Thoracic aorta (tissue), 2 donors: Measurements from ENCODE around the gene TSGA10IP. TPM values are rescaled to one million over a fixed set of nuclear protein-coding genes. Genes with fewer than 3 reads are reported as not detected.

Source experiments
- ATAC-seq: fragments of 150-250 bp; one replicate; pipeline ENCODE4 v1.8.0; 2017; ENCODE audit warnings: low read depth; ENCODE audit not compliant: insufficient number of reproducible peaks, low FRiP score
- DNase-seq: peaks from one replicate; pipeline ENCODE4 v3.0.0-alpha.2; 2020; ENCODE audit warnings: low spot score
- H3K27ac ChIP-seq, 2 donors: fragments of 200-600 bp; sonication (generic); 1 replicate in 1 of 2; 2 replicates in 1 of 2; pipeline ENCODE4 v1.5.1; 2016; ENCODE audit warnings: mild to moderate bottlenecking in 2 of 2, moderate library complexity in 2 of 2
- H3K27me3 ChIP-seq: fragments of 200-600 bp; sonication (generic); replicated peaks from 2 replicates; pipeline ENCODE4 v1.6.0; 2016; ENCODE audit warnings: mild to moderate bottlenecking; ENCODE audit not compliant: insufficient read depth
- H3K36me3 ChIP-seq: fragments of 200-600 bp; sonication (generic); one replicate; pipeline ENCODE4 v1.5.1; 2016
- H3K4me1 ChIP-seq, 2 donors: fragments of 200-600 bp; sonication (generic); 1 replicate in 1 of 2; 2 replicates in 1 of 2; pipeline versions ENCODE4 v1.5.1 to v1.6.0; 2016; ENCODE audit warnings: low read depth in 2 of 2, mild to moderate bottlenecking in 1 of 2; ENCODE audit not compliant: control insufficient read depth in 1 of 2
- H3K4me3 ChIP-seq: fragments of 200-600 bp; sonication (generic); 2 replicates; pipeline ENCODE4 v1.5.1; 2016; ENCODE audit warnings: mild to moderate bottlenecking
- H3K9me3 ChIP-seq: fragments of 200-600 bp; sonication (generic); 2 replicates; pipeline ENCODE4 v1.5.1; 2016
- CTCF ChIP-seq: fragments of 200-600 bp; sonication (generic); IDR thresholded peaks from one replicate; pipeline ENCODE4 v1.5.1; 2019; ENCODE audit warnings: antibody characterized with exemption
- total RNA-seq, 2 donors: library from RNA; depleted of rRNA; stranded (reverse); fragments of >200 nt; gene quantifications; one replicate each; pipeline versions ENCODE4 v1.1.0 to v1.2.3, GENCODE V29; 2016

The TSGA10IP gene
- total RNA-seq, 2 donors from 2014 or later, result not detected

DNA sequence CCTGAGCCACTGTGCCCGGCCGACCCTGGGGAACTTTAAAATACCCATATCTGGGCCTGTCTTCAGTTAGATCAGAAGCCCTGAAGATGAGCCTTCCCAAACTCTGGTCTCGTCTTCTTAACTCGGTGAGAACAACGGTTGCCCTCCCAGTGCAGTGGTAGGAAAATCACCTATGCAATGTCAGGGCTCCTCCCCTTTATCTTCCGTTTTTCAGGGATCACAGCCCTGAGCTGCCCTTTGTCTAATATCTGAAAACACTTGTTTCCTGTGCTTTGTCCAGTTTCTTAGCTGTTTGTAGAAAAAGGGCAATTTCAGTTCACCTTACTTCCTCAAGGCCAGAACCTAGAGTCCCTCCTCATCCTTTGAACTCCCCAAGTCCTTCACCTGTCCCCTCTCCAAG lies 16.6 kb upstream of the TSGA10IP start:
- H3K4me1 ChIP-seq, result no peaks in the 10 kb centered on the region
- no peak for ATAC-seq

DNA sequence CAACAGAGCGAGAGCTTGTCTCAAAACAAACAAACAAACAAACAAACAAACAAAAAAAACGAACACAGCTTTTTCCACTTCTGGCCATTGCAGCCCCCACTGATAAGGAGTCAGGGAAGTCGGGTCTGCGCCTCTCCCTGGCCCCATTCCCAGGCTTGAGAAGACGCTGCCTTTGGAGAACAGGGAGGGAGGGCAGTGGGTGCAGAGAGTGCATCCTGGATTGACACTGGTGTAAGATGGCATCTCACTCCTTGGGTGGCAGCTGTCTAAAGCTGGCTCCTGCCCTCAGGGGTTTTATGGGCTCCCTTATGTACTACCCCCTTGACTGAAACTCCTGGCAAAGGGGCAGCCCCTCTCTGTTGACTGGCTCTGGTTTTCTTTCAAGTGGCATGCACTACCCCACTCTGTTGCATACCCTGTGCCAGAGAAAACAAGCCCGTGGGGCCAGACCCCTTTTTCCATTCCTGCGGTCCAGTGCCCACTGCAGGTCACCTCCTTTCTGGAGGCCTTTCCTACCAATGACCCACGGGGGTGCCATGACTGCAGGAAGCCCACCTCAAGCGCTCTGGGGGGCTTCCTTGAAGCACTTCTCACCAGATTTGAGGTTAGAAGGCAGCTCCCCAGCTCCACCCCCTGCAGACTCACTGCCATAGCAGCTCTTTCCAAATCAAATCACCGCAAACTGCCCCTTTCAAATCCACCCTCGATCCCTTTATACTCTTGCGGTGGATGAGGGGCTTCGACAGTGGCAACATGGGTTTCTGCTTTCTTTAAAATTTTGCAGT lies 13.3 kb upstream of the TSGA10IP start:
- no peaks in the 10 kb centered on the region for H3K27me3 ChIP-seq
- no peaks in the 10 kb centered on the region for H3K36me3 ChIP-seq
- no peaks in the 10 kb centered on the region for H3K4me1 ChIP-seq
- no peaks in the 10 kb centered on the region for H3K9me3 ChIP-seq
- ATAC-seq, result no peak
- no peak for DNase-seq
- no peak overlapping the region for H3K4me3 ChIP-seq
- H3K27ac ChIP-seq, result no peak overlapping the region
- no peak for TF ChIP-seq CTCF

More for the DNA sequence above, 16.6 kb upstream of the TSGA10IP start:
- Histone ChIP-seq H3K27me3 (no peaks in the 10 kb centered on the region), H3K36me3 (no peaks in the 10 kb centered on the region), H3K27ac (no peak overlapping the region), H3K9me3 (no peaks in the 10 kb centered on the region), H3K4me3 (no peak overlapping the region)
- no peak for DNase-seq
- no peak for TF ChIP-seq CTCF

GRCh38 chr11:65932558-65932919 lies 12.7 kb upstream of the TSGA10IP start:
- Histone ChIP-seq H3K4me1 (no peaks in the 10 kb centered on the region), H3K36me3 (no peaks in the 10 kb centered on the region), H3K27me3 (no peaks in the 10 kb centered on the region), H3K27ac (no peak overlapping the region), H3K4me3 (no peak overlapping the region), H3K9me3 (no peaks in the 10 kb centered on the region)
- TF ChIP-seq CTCF, result no peak
- ATAC-seq (no peak), DNase-seq (no peak)

- Histone ChIP-seq H3K9me3 (no peaks in the 10 kb centered on the region), H3K27ac (no peak overlapping the region), H3K36me3 (no peaks in the 10 kb centered on the region), H3K4me1 (no peaks in the 10 kb centered on the region), H3K4me3 (no peak overlapping the region), H3K27me3 (no peaks in the 10 kb centered on the region)
- ATAC-seq, result no peak
- no peak for TF ChIP-seq CTCF
- DNase-seq, result no peak
Observed at GRCh38 chr11:65934014-65934413, 11.3 kb upstream of the TSGA10IP start.

DNA sequence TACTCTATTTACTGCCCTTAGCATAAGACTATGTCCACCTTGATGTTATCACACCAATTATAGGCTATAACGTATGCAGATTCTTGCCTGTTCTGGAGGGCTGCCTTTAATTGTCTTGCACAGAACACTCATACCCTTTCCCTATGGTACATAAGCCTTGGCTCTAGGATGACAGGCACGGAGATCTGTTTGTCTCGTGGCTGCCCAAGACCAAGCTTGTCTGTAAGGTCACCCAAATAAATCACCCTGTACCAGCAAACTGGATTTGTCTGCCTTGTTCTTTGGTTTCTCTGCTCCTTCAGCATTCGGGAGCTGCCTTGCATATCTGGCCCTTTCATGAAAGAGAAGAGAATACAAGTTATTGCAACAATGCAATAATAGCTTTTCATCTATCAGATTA lies 7.5 kb upstream of the TSGA10IP start:
- TF ChIP-seq CTCF, result no peak

More for the DNA sequence above, 7.5 kb upstream of the TSGA10IP start:
- H3K4me3 ChIP-seq, result no peak overlapping the region
- no peaks in the 10 kb centered on the region for H3K36me3 ChIP-seq
- no peaks in the 10 kb centered on the region for H3K27me3 ChIP-seq
- no peak for ATAC-seq
- no peak for DNase-seq
- H3K9me3 ChIP-seq, result no peaks in the 10 kb centered on the region
- H3K27ac ChIP-seq, result no peak overlapping the region
- no peaks in the 10 kb centered on the region for H3K4me1 ChIP-seq
